NK-92 treated with Interleukin-12 subunit alpha and Interleukin-12 subunit beta, amount 100 ng/mL, for 24 hours (cell line): Measurements from ENCODE around the gene MRGPRX3.

ENCODE experiments used
- DNase-seq: peaks from one replicate; lab custom pipeline; 2025; lab: John Stamatoyannopoulos, UW

Gene MRGPRX3

DNA sequence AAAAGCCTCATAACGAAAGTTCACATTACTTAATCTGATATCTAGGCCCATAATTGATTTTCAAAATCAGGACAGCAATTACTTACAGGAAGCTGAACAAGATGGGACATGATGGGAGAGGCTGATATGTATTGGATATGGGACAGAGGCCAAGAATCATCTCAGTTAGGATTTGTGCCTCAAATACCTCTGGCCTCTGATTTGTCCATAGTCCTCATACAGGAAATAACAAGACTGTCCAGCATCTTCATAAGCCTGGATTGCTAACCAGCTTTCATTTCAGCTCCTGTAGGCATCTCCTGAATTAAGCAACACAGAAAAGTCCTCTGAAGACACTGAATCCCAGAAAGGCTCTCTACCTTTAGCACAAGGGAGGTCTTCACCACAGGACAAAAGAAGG, 36.0 kb downstream of the MRGPRX3 start:
- no peak for DNase-seq

GRCh38 chr11:18171377-18172000, 39.1 kb downstream of the MRGPRX3 start:
- DNase-seq = no peak

- no peak for DNase-seq
Measured at GRCh38 chr11:18172666-18173065, 40.3 kb downstream of the MRGPRX3 start, which contains the start of gene MRGPRX4. Gene MRGPRX4 (plus strand): TSS chr11:18172837. CDS start chr11:18173257, 420 bp downstream.

DNA sequence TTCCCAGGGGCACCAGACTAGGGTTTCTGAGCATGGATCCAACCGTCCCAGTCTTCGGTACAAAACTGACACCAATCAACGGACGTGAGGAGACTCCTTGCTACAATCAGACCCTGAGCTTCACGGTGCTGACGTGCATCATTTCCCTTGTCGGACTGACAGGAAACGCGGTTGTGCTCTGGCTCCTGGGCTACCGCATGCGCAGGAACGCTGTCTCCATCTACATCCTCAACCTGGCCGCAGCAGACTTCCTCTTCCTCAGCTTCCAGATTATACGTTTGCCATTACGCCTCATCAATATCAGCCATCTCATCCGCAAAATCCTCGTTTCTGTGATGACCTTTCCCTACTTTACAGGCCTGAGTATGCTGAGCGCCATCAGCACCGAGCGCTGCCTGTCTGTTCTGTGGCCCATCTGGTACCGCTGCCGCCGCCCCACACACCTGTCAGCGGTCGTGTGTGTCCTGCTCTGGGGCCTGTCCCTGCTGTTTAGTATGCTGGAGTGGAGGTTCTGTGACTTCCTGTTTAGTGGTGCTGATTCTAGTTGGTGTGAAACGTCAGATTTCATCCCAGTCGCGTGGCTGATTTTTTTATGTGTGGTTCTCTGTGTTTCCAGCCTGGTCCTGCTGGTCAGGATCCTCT, 41.0 kb downstream of the MRGPRX3 start:
- DNase-seq = no peak
